ENCODE data around the gene RELL1.

- no peak for TF ChIP-seq POU2F2 (IDR thresholded peaks at IDR 0.05; ENCODE audit: low read depth, low read length)
- TF ChIP-seq POLR2A (IDR thresholded peaks at IDR 0.05; ENCODE audit: low read depth, low read length): no peak
Measured at GRCh38 chr4:37632836-37633235, 53.3 kb downstream of the RELL1 start.
